ENCODE data around the gene ARRDC5. TPM values are rescaled to one million over a fixed set of nuclear protein-coding genes. Genes with fewer than 3 reads are reported as not detected.
"Not testable (repeated sequence)": the region's sequence is repeated elsewhere in the genome, so short reads cannot be mapped to it uniquely, and the experiment has no call there.

Gene ARRDC5
- total RNA-seq, 1 experiment from 2014 or later: not detected

- DNase-seq (ENCODE audit: low read depth in 1 of 2, low spot score in 2 of 2): no peak
- Histone ChIP-seq H3K4me1 (replicated peaks) (peaks cover 49% of the 10 kb centered on the region), H3K4me3 (no peak overlapping the region), H3K9me3 (replicated peaks) (no peaks in the 10 kb centered on the region), H3K27ac (no peak overlapping the region), H3K36me3 (peaks cover 4% of the 10 kb centered on the region; the same call in 1 of the 2 replicates), H3K27me3 (replicated peaks) (no peaks in the 10 kb centered on the region)
Observed at GRCh38 chr19:4871711-4872110, 31.0 kb downstream of the ARRDC5 start.

DNA sequence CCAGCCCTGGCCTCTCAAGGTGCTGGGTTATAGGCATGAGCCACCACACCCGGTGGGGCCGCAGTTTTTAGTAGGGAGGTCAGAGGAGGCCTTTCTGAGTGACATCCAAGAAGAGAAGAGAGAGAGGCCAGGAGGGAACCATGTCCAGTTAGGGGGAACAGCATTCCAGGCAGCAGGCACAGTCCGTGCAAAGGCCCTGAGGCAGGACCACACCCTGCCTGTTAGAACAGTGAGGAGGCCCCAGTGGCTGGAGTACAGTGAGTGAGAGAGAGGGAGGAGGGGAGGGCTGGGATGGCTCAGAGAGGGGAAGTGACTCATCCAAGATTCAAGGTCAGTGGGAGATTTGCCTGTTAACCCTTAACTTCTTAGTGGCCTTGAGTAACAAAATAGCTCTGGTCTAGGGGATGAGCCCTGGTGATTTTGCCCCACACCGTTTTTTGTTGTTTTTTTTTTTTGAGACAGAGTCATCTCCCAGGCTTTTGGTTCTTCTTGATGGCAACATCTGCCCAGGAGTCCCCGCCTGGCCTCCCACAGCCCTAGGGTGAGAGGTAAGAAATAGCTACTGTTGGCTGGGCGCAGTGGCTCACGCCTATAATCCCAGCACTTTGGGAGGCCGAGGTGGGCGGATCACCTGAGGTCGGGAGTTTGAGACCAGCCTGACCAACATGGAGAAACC, 32.5 kb downstream of the ARRDC5 start:
- Histone ChIP-seq H3K9me3 (replicated peaks) (no peaks in the 10 kb centered on the region), H3K4me3 (no peak overlapping the region), H3K36me3 (peaks cover 11% of the 10 kb centered on the region), H3K27me3 (replicated peaks) (no peaks in the 10 kb centered on the region), H3K4me1 (replicated peaks) (peaks cover 57% of the 10 kb centered on the region), H3K27ac (peak overlapping the region; percentile 87)
- DNase-seq (ENCODE audit: low read depth in 1 of 2, low spot score in 2 of 2): peak; percentile 94 to 96

DNA sequence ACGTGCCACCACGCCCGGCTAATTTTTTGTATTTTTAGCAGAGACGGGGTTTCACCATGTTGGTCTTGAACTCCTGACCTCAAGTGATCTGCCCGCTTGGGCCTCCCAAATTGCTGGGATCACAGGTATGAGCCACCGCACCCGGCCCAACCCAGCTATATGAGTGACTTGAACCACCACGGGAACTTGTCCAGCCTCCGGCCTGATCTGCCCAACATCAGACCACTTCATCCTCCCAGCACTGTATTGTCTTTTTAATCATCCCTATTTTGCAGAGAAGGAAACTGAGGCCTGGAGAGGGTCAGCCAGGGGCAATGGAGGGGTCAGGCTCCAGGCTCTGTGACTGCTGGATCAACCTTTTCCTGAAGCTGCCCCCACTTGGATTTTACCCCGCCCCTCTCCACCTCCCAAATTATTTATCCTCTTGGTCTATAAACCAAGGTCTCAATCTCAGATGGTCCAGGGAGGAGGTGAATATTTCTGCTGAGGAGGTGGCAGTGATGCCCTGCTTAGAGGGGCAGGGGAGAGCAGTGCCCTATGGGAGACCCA, 34.3 kb downstream of the ARRDC5 start:
- no peak for DNase-seq (ENCODE audit: low read depth in 1 of 2, low spot score in 2 of 2)
- H3K36me3 ChIP-seq: peaks cover 22% of the 10 kb centered on the region
- peaks cover 57% of the 10 kb centered on the region for H3K4me1 ChIP-seq (replicated peaks)
- H3K27me3 ChIP-seq (replicated peaks): no peaks in the 10 kb centered on the region
- H3K4me3 ChIP-seq: no peak overlapping the region
- peak overlapping the region; percentile 87 for H3K27ac ChIP-seq
- no peaks in the 10 kb centered on the region for H3K9me3 ChIP-seq (replicated peaks)

DNA sequence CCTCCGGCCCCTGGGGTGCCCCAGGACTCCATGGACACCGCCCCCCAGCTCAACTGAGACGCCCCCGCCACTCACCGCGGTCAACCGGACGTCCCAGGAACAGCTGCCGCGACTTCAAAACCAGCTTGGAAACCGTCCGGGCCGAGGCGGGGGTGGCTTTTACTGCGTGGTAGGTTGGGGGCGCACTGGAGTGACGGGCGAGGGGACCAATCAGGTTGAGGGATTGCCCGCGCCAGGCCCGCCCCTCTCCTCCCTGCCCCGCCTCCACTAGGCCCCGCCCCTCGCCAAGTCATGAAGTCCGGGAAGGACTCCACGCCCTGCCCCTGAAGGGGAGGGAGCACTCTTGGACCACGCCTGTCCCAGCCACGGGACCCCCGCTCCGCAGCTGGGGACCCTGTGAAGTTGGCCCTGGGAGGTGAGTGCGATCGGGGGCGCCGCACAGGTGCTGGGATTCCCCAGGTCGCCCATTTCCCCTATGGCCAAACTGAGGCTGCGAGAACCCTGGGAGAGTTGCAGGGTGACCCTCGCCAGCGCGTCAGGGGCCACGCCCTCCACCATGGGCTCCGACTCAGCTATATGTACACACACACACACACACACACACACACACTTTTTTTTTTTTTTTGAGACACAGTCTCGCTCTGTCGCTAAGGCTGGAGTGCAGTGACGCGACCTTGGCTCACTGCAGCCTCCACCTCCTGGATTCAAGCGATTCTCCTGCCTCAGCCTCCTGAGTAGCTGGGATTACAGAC, 35.0 kb downstream of the ARRDC5 start, which contains the start of gene PLIN3:
Gene PLIN3 (minus strand): TSS at position 134 of the 752 bp plus-strand sequence. CDS start 6,273 bp downstream, outside the sequence.
- peak; percentile 95 to 98 for DNase-seq (ENCODE audit: low read depth in 1 of 2, low spot score in 2 of 2)
- peak within 1 kb of the TSS; percentile 61 for H3K27ac ChIP-seq
- no peaks in the 10 kb centered on the region for H3K9me3 ChIP-seq (replicated peaks)
- no peaks in the 10 kb centered on the region for H3K27me3 ChIP-seq (replicated peaks)
- peaks cover 56% of the 10 kb centered on the region for H3K4me1 ChIP-seq (replicated peaks)
- peak within 1 kb of the TSS; percentile 55 for H3K4me3 ChIP-seq
- H3K36me3 ChIP-seq: peaks cover 28% of the 10 kb centered on the region

DNA sequence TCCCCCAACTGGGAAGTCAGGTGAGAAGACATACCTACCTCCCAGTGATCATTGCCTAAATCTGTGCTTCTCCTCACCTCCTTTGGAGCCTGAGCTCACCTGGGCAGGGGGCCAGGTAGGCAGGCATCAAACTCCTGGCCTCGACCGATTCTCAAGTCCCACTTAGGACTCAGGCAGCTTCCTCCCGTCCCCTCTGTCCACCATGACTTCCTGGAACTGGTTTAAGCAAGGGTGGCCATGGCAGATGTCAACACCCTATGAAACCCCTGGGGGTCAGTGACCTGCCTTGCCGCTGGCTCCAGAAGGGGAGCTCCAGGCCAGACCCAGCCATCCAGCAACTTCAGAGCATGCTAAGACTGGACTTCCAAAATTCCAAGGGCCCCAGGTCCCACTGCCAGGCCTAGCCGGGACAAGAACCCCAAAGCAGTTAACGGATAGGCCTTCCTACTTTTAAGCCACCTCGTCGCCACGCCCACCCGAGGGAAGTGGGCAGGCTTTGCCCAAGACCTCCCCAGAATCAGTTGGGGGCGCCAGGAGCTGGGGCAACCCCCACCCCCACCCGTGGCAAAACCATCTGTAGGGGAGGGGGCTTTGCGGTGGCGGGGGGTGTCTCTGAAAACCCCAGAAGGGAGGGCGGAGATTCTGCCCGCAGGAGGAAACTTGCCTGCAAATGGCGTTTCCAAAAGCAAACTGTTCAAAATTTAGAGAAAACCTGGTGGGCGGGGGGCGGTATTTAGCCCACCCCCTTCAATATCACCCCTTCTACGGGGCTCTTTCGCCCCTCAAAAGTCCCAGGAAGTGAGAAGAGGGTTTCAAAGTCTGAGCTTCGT, 35.9 kb downstream of the ARRDC5 start:
- H3K9me3 ChIP-seq (replicated peaks): no peaks in the 10 kb centered on the region
- H3K27me3 ChIP-seq (replicated peaks): no peaks in the 10 kb centered on the region
- DNase-seq (ENCODE audit: low read depth in 1 of 2, low spot score in 2 of 2): peak; percentile 42 to 61
- peak overlapping the region; percentile 50 for H3K27ac ChIP-seq
- peaks cover 37% of the 10 kb centered on the region for H3K36me3 ChIP-seq
- H3K4me1 ChIP-seq (replicated peaks): peaks cover 49% of the 10 kb centered on the region
- H3K4me3 ChIP-seq: peak overlapping the region; percentile 55

DNA sequence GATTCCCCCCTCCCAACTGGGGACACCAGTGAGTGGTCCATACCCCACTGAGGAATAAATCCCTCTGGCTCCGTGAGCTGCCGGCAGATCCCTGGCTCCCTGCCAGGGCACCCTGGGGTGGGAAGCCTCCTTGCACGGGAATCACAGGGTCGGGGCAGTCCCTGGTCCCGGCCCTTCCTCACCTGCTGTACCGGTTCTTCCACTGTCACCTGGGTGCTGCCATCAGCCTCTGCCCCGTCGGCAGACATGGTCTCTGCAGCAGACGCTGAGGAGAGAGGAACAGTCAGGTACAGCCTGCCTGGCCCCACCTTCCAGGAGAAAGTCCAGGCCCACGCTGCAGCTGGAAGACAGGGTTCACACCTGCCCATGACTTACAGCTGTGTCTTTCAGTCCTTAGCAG, 41.5 kb downstream of the ARRDC5 start:
- H3K36me3 ChIP-seq: peaks cover 78% of the 10 kb centered on the region
- no peak overlapping the region for H3K27ac ChIP-seq
- no peaks in the 10 kb centered on the region for H3K9me3 ChIP-seq (replicated peaks)
- H3K27me3 ChIP-seq (replicated peaks): no peaks in the 10 kb centered on the region
- H3K4me1 ChIP-seq (replicated peaks): peaks cover 2% of the 10 kb centered on the region
- DNase-seq (ENCODE audit: low read depth in 1 of 2, low spot score in 2 of 2): no peak
- H3K4me3 ChIP-seq: no peak overlapping the region

DNA sequence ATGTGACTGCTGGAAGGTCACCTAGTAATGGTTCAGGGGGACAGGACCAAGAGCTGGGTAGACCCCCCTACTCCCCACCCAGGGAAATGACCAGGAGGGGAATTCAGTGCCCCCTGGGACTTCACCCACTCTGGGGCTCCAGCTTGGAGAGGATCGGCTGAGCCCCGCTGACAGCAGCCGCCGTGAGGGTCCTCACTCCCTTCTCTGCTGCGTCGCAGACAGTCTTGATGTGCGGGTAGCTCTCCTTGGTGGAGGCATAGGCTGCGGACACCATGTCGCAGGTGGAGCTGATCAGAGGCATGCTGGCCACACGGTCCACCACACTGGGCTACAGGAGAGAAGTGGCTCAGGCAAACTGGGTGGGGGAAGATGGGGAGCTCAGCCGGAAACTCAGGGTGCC, 43.0 kb downstream of the ARRDC5 start:
- H3K4me3 ChIP-seq: no peak overlapping the region
- no peak for DNase-seq (ENCODE audit: low read depth in 1 of 2, low spot score in 2 of 2)
- no peaks in the 10 kb centered on the region for H3K27me3 ChIP-seq (replicated peaks)
- no peaks in the 10 kb centered on the region for H3K4me1 ChIP-seq (replicated peaks)
- H3K36me3 ChIP-seq: peaks cover 88% of the 10 kb centered on the region
- H3K27ac ChIP-seq: no peak overlapping the region
- no peaks in the 10 kb centered on the region for H3K9me3 ChIP-seq (replicated peaks)

DNA sequence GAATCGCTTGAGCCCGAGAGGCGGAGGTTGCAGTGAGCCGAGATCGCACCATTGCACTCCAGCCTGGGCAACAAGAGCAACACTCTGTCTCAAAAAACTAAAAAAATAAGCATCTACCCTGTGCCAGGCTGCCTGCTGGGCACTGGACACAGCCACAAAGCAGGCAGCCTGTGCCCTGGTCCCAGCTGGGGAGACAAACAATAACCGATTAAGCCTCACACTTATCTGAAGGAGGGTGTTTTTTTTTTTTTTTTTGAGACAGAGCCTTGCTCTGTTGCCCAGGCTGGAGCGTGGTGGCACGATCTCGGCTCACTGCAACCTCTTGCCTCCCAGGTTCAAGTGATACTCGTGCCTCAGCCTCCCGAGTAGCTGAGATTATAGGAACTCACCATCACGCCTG, 46.2 kb downstream of the ARRDC5 start:
- H3K36me3 ChIP-seq: peaks cover 96% of the 10 kb centered on the region
- not testable (repeated sequence) for H3K9me3 ChIP-seq (replicated peaks); H3K27ac ChIP-seq; DNase-seq (ENCODE audit: low read depth in 1 of 2, low spot score in 2 of 2); H3K27me3 ChIP-seq (replicated peaks); H3K4me3 ChIP-seq; H3K4me1 ChIP-seq (replicated peaks)

DNA sequence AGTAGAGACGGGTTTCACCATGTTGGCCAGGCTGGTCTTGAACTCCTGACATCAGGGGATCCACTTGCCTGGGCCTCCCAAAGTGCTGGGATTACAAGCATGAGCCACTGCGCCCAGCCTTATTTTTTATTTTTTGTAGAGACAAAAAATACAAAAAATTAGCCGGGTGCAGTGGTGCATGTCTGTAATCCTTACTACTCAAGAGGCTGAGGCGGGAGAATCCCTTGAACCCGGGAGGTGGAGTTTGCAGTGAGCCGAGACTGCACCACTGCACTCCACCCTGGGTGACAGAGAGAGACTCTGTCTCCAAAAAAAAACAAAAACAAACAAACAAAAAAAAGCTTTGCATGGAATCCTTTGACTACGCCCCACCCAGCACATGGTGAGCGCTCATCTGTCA, 49.2 kb downstream of the ARRDC5 start:
- not testable (repeated sequence) for H3K9me3 ChIP-seq (replicated peaks); DNase-seq (ENCODE audit: low read depth in 1 of 2, low spot score in 2 of 2); H3K27me3 ChIP-seq (replicated peaks); H3K4me1 ChIP-seq (replicated peaks); H3K4me3 ChIP-seq; H3K27ac ChIP-seq
- peaks cover 92% of the 10 kb centered on the region for H3K36me3 ChIP-seq

- Histone ChIP-seq H3K27me3 (replicated peaks) (no peaks in the 10 kb centered on the region), H3K36me3 (peaks cover 94% of the 10 kb centered on the region)
Observed at GRCh38 chr19:4852484-4852883, 50.2 kb downstream of the ARRDC5 start.

DNA sequence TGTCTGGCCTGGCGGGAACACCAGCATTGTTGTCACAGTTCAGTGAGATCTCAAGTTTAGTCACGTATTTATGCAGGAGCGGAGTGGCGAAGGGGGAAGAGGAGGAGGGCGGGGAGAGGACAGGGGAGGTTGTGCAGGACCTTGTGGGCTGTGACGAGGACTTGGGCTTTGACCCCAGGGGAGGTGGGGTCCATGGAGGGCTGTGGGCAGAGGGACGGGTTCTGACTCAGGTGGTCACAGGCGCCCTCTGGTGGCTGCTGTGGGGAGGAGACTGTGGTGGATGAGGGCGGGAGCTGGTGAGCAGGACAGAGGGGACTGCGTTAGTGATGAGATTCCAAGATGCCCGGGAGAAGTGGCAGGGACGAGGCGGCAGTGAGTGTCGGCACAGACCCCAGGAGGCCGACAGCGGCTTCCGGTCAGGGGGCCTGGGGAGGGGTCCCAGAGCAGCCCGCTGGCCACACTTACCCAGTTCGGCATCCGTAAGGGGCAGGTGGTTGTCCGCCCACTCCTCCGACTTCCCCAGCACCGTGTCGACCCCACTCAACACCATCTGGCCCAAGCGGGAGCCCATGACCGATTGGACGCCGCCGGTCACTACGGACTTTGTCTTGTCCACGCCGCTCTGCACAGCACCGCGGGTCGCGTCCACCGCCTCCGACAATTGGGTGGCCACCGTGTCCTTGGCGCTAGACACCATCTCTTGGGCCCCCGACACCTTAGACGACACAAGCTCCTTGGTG, 51.0 kb downstream of the ARRDC5 start:
- H3K36me3 ChIP-seq: peaks cover 94% of the 10 kb centered on the region
- DNase-seq (ENCODE audit: low read depth in 1 of 2, low spot score in 2 of 2): peak; percentile 54 to 83

More at GRCh38 chr19:4852484-4852883, 50.2 kb downstream of the ARRDC5 start:
- Histone ChIP-seq H3K27ac (no peak overlapping the region), H3K9me3 (replicated peaks) (no peaks in the 10 kb centered on the region), H3K4me1 (replicated peaks) (no peaks in the 10 kb centered on the region; the same call in 1 of the 2 replicates), H3K4me3 (no peak overlapping the region)
- no peak for DNase-seq (ENCODE audit: low read depth in 1 of 2, low spot score in 2 of 2)

DNA sequence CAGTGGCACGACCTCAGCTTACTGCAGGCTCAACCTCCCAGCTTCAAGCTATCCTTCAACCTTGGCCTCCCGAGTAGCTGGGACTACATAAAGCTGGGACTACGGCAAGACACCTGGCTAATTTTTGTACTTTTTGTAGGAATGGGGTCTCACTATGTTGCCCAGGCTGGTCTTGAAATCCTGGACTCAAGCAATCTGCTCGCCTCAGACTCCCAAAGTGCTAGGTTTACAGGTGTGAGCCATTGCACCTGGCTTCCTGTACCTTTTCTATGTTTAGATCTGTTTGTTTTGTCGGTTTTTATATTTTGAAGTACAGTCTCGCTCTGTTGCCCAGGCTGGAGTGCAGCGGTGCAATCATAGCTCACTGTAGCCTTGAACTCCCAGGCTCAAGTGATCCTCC, 53.7 kb downstream of the ARRDC5 start:
- peaks cover 25% of the 10 kb centered on the region for H3K4me1 ChIP-seq (replicated peaks)
- H3K9me3 ChIP-seq (replicated peaks): no peaks in the 10 kb centered on the region
- H3K36me3 ChIP-seq: peaks cover 89% of the 10 kb centered on the region
- no peak overlapping the region for H3K4me3 ChIP-seq
- H3K27ac ChIP-seq: no peak overlapping the region
- DNase-seq (ENCODE audit: low read depth in 1 of 2, low spot score in 2 of 2): no peak
- no peaks in the 10 kb centered on the region for H3K27me3 ChIP-seq (replicated peaks)

More for the DNA sequence above, 51.0 kb downstream of the ARRDC5 start:
- Histone ChIP-seq H3K4me3 (no peak overlapping the region), H3K9me3 (replicated peaks) (no peaks in the 10 kb centered on the region), H3K27ac (no peak overlapping the region), H3K27me3 (replicated peaks) (no peaks in the 10 kb centered on the region), H3K4me1 (replicated peaks) (peaks cover 2% of the 10 kb centered on the region)
